Renal cortical epithelial cell (primary cell): ENCODE results near the gene POLR2M. TPM values are rescaled to one million over a fixed set of nuclear protein-coding genes. Genes with fewer than 3 reads are reported as not detected.

ENCODE experiments used
- DNase-seq: peaks from one replicate; pipeline ENCODE4 v3.0.0-alpha.2; 2011; ENCODE audit warnings: low read depth
- total RNA-seq: library from RNA; depleted of rRNA; stranded (reverse); fragments of >200 nt; gene quantifications from 2 replicates; pipeline ENCODE4 v1.2.3, GENCODE V29; 2014

The POLR2M gene
- total RNA-seq, 1 donor from 2014 or later, result 125 TPM

DNA sequence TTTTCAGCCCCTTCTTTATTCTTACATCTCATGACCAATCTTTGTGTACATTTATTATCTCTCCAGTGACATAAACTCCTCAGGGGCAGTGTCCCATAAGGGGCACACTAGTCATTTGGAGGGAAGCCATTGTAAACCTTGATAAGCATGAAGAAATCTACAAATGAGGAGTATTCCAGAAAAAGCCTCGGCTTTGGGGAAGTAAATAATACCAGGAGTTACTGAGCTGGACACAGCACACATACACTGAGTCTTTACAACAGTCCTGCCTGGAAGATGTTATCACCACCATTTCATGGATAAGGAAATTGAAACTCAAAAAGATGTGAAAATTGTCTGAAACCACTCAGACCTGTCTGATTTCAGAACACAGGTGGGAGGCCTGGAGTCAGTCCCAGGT lies 15.4 kb upstream of the POLR2M start:
- DNase-seq, result no peak

DNA sequence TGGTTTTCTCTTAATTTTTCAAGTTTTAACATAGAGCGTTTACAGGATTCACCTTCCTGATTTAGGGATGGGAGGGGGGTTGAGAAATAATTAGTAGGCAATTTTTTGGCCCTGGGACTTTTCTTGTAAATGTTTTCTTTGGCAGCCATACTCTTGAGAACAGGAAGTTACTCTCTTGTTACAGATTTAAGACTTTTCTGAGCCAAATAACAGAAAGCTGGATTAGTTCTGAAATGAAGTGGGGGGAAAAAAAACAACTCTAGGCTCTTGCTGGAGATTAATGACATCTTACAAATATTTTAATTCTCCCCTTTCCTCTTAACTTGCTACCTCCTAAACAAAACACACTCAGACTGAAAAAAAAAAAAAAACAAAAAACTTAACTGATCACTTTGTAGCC lies 13.8 kb upstream of the POLR2M start:
- peak; percentile 46 for DNase-seq

DNA sequence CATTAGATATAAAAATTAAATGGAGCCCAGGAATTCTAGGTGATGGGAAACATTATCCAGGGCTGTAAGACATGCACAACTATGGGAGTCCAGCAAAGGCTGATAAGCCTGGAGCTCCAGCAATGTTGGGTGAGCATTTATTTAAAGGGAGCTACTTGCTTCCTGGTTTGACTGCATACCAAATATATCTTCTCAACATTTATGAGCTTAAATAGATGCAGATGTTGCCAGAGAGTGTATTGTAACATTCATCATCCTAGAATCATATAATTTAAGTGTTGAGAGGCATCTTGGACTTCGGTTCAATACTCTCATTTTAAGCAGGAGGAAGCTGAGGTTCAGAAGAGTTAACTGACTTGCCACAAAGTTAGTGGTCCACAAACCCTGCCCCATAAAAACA lies 12.2 kb upstream of the POLR2M start:
- DNase-seq, result no peak

GRCh38 chr15:57696146-57696545 lies 10.4 kb upstream of the POLR2M start:
- no peak for DNase-seq

DNA sequence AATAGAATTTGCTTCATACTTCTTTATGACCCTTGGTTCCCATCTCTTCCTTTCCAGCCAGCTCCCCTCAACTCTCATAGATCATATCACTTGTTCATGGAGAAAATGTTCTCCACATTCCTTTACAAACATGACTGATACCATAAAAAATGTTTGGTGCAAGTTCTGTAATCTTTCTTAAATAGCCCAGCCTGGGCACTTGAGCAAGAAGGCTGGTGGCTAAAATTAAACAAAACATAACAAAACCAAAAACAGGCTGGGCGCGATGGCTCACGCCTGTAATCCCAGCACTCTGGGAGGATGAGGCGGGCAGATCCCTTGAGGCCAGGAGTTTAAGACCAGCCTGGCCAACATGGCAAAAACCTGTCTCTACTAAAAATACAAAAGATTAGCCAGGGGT lies 8.9 kb upstream of the POLR2M start:
- no peak for DNase-seq

DNA sequence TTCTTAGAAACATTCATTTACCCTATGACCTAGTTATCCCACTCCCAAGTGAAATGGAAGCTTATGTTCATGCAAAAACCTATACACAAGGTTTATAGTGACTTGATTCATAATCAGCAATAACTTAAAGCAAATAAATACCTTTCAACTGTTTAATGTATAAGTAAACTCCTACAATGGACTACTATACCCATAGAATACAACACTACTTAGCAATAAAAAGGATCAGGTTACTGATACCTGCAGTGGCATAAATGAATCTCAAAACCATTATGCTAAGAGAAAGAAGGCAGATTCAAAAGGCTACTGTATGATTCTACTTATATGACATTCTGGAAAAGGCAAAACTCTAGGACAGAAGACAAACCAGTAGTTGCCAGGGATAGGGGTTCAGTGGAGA lies 8.3 kb upstream of the POLR2M start:
- no peak for DNase-seq

- no peak for DNase-seq
These were observed 7.5 kb upstream of the POLR2M start for GRCh38 chr15:57698991-57699390.

GRCh38 chr15:57703387-57703786 lies 3.1 kb upstream of the POLR2M start:
- DNase-seq, result no peak

DNA sequence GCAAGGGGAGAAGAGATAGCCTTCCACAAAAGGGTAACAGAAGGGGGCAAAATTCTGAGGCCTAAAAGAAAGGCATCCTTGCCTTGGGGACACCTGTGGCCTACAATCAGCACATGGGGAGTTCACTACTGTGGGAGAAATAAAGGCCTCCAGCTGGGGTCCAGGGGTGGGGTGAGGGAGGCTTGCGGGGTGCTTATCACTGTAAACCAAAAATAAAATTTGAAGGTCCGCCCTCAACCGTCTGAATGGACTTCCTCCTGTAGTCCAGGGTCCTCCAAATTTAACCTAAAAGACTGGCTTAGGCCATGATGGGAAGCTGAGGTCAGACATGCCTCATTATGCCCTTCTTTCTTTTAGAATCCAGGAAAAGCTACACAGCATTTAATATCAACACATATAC lies 2.1 kb upstream of the POLR2M start:
- DNase-seq, result no peak

- DNase-seq, result no peak
These were observed 639 bp upstream of the POLR2M start for GRCh38 chr15:57705746-57706404.

DNA sequence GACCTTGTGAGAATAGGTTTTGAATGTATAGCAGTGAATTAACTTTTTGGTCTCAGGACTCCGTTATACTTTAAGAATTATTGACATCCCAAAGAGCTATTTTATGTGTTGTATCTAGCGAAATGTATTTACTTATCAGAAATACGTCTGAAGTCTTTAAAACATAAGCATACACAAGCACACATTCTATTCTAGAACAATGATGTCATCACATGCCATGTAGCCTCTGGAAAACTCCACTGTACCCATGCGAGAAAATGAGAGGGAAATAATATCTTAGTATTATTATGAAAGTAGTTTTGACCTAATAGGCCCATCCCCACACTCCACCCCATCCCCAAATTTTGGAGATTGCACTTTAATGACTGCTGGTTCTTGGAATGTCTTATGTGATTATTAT lies 1.5 kb downstream of the POLR2M start:
- no peak for DNase-seq

GRCh38 chr15:57718309-57718708 lies 11.8 kb downstream of the POLR2M start:
- DNase-seq, result no peak

DNA sequence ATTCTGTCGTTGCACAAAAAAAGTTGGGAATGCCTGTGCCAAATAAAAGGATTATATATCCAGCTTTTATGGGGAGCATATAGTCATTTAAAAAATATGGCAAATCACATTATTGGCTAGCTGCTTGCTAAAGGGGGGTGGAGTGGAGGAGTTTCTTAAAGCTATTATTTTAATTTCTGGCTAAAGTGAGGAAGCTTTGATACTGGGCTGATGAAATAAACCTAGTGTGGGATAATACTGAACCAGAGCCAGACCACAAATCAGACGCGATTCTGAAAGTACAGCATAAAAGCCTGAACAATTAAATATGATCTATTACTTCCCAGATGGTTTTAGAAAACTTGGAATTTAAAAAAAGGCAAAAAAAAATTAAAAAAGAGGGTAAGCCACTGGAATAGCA lies 14.4 kb downstream of the POLR2M start:
- DNase-seq, result no peak

DNA sequence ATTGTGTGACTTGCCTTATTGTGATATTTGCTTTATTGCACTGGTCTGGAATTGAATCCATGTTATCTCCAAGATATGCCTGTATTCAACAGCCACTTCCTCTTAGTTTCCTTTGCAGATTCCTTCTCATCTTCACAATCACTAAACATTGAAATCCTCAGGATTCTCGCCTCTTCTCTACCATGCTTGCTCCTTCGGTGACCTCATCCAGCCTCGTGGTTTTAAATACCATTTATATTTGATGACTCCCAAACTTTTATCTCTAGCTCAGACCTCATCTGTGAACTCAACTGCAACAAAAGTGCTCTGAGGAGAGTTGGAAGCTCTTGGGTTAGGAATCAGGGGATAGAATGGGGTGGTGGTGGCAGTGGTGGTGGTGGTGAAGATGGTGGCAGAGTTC lies 19.9 kb downstream of the POLR2M start:
- no peak for DNase-seq

GRCh38 chr15:57727031-57727430 lies 20.5 kb downstream of the POLR2M start:
- DNase-seq, result peak; percentile 36

GRCh38 chr15:57728436-57728835 lies 21.9 kb downstream of the POLR2M start:
- DNase-seq, result no peak

GRCh38 chr15:57730876-57731275 lies 24.4 kb downstream of the POLR2M start:
- no peak for DNase-seq

- no peak for DNase-seq
These were observed 25.1 kb downstream of the POLR2M start for GRCh38 chr15:57731530-57732103.

DNA sequence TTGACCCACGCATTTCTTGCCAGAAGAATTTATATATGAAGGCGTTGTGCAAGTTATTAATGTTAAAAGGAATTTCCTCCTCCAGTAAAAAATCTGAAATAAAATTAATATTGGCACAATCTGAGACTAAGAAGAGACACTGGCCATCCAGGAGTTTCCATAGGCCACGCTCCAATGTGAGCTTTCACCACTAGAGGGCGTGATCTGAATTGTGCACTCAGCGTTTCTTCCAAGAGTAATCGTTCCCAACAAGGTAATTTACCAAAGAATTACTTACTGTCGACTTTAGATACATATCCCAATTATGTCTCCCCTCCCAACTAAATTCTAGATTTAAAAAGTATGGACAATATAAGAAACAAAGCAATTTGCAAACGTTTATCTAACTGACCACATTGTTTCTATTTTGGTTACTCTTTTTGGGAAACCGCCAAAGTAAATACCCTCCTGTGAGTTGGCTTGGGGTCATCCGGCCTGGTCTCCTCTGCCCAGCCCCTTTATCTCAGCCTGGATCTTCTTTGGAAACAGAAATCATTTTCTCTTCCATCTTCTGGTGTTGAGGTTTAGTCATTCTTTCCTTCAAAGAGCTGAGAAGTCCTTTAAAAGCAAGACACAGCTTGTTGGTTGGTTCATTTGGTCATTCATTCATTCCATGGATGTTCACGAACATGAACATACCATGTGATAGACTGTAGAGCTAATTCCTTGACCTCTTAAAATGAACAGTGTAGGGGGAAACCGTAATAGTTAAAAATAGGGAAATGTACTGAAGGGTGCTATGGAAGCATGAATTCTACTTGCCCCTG lies 26.2 kb downstream of the POLR2M start:
- peak; percentile 44 for DNase-seq

- DNase-seq, result no peak
These were observed 28.3 kb downstream of the POLR2M start for GRCh38 chr15:57734860-57735259.

GRCh38 chr15:57735431-57735830 lies 28.9 kb downstream of the POLR2M start:
- no peak for DNase-seq

DNA sequence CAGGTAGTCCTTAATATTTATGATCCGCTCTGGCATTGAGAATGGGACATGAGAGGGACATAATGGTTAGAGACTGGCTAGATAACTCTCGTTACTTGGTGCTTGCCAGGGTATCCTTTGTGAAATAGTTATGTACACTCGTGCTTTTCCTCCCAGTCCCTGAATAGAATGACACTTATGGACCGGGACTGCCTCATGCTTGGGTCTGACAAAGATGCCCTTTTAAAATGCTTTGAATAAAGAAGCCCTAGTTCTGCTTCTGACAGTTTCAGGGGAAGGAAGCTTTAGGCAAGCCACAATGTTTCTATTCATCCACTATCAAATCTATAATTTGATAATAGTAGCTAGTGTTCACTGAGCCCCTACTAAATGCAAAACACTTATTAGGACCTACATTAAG lies 29.4 kb downstream of the POLR2M start:
- DNase-seq, result no peak

- DNase-seq, result no peak
These were observed 30.1 kb downstream of the POLR2M start for GRCh38 chr15:57736591-57736990.
